WTC11 (cell line): ENCODE data around the gene SPATA19. TPM values are rescaled to one million over a fixed set of nuclear protein-coding genes. Genes with fewer than 3 reads are reported as not detected.

Experiments used
- ATAC-seq: fragments of 200-7000 bp; cut with Tn5 transposase; 2 replicates; pipeline ENCODE4 v1.10.0; 2021; ENCODE audit warnings: mild to moderate bottlenecking, moderate library complexity
- CTCF ChIA-PET: fragments of 300-600 bp; sonication (Branson Sonifier 250); formaldehyde crosslinking; loops from one replicate; lab custom pipeline; 2021; ENCODE audit warnings: antibody characterized with exemption; lab: Charles Lee
- POLR2A ChIA-PET: fragments of 350-600 bp; sonication (Branson Sonifier 250); formaldehyde crosslinking; loops from one replicate; lab custom pipeline; 2021; ENCODE audit warnings: antibody characterized with exemption; lab: Charles Lee
- DNase-seq: peaks from one replicate; pipeline ENCODE4 v3.0.0; 2021; ENCODE audit warnings: low spot score
- H3K27ac Mint-ChIP-seq: 2 replicates; pipeline ENCODE4 v1.8.0; 2021; ENCODE audit warnings: mixed read lengths
- H3K27me3 Mint-ChIP-seq: 2 replicates; pipeline ENCODE4 v1.8.0; 2021; ENCODE audit warnings: low read depth, mild to moderate bottlenecking, moderate library complexity, mixed read lengths
- H3K36me3 Mint-ChIP-seq: 2 replicates; pipeline ENCODE4 v1.8.0; 2021; ENCODE audit warnings: mixed read lengths
- H3K4me1 Mint-ChIP-seq: 2 replicates; pipeline ENCODE4 v1.8.0; 2022; ENCODE audit warnings: mixed read lengths
- H3K4me3 Mint-ChIP-seq: 2 replicates; pipeline ENCODE4 v1.8.0; 2021; ENCODE audit warnings: mild to moderate bottlenecking, moderate library complexity, mixed read lengths
- H3K9me3 Mint-ChIP-seq: 2 replicates; pipeline ENCODE4 v1.8.0; 2021; ENCODE audit warnings: mixed read lengths
- EMX1 ChIP-seq: fragments of 250-450 bp; sonication (Bioruptor Pico); IDR thresholded peaks from 2 replicates; pipeline ENCODE4 v1.8.0; 2021; ENCODE audit warnings: mild to moderate bottlenecking
- ESRRA ChIP-seq: sonication (generic); formaldehyde crosslinking; IDR thresholded peaks from 2 replicates; pipeline ENCODE4 v1.8.1; 2022; ENCODE audit warnings: mild to moderate bottlenecking, missing genetic modification reagents, borderline replicate concordance
- FOXP1 ChIP-seq: sonication (generic); formaldehyde crosslinking; IDR thresholded peaks from 2 replicates; pipeline ENCODE4 v1.8.0; 2022; ENCODE audit warnings: missing genetic modification reagents, mild to moderate bottlenecking, moderate library complexity, borderline replicate concordance
- GABPB1 ChIP-seq: sonication (generic); formaldehyde crosslinking; IDR thresholded peaks from 2 replicates; pipeline ENCODE4 v1.8.1; 2023; ENCODE audit warnings: mild to moderate bottlenecking, missing genetic modification reagents
- HMGA2 ChIP-seq: fragments of 250-450 bp; sonication (Bioruptor Pico); IDR thresholded peaks from 2 replicates; pipeline ENCODE4 v1.4.0; 2021; ENCODE audit warnings: mild to moderate bottlenecking, moderate library complexity
- JAZF1 ChIP-seq: fragments of 250-450 bp; sonication (Bioruptor Pico); IDR thresholded peaks from 2 replicates; pipeline ENCODE4 v1.9.0; 2021; ENCODE audit warnings: moderate library complexity, mild to moderate bottlenecking, inconsistent platforms
- MXD4 ChIP-seq: fragments of 250-450 bp; sonication (Bioruptor Pico); IDR thresholded peaks from 2 replicates; pipeline ENCODE4 v1.8.0; 2021; ENCODE audit warnings: mild to moderate bottlenecking, moderate library complexity, borderline replicate concordance
- OVOL2 ChIP-seq: fragments of 250-450 bp; sonication (Bioruptor Pico); IDR thresholded peaks from 2 replicates; pipeline ENCODE4 v1.9.0; 2021; ENCODE audit warnings: mild to moderate bottlenecking, borderline replicate concordance
- RELA ChIP-seq: sonication (generic); formaldehyde crosslinking; IDR thresholded peaks from 2 replicates; pipeline ENCODE4 v1.8.1; 2022; ENCODE audit warnings: missing genetic modification reagents, mild to moderate bottlenecking, borderline replicate concordance
- SOX15 ChIP-seq: fragments of 250-450 bp; sonication (Bioruptor Pico); IDR thresholded peaks from 2 replicates; pipeline ENCODE4 v1.9.0; 2021; ENCODE audit warnings: mild to moderate bottlenecking
- SP1 ChIP-seq: sonication (generic); formaldehyde crosslinking; conservative IDR thresholded peaks from 2 replicates; pipeline ENCODE4 v1.8.1; 2022; ENCODE audit warnings: missing genetic modification reagents
- TCF7 ChIP-seq: sonication (generic); formaldehyde crosslinking; IDR thresholded peaks from 2 replicates; pipeline ENCODE4 v1.8.0; 2022; ENCODE audit warnings: mild to moderate bottlenecking, low read depth, missing genetic modification reagents, moderate library complexity
- TEAD4 ChIP-seq: sonication (generic); formaldehyde crosslinking; IDR thresholded peaks from 2 replicates; pipeline ENCODE4 v1.8.0; 2022; ENCODE audit warnings: mild to moderate bottlenecking, missing genetic modification reagents
- ZBTB21 ChIP-seq: sonication (generic); formaldehyde crosslinking; IDR thresholded peaks from 2 replicates; pipeline ENCODE4 v1.8.1; 2023; ENCODE audit warnings: mild to moderate bottlenecking, missing genetic modification reagents, borderline replicate concordance
- ZNF138 ChIP-seq: sonication (generic); formaldehyde crosslinking; conservative IDR thresholded peaks from 2 replicates; pipeline ENCODE4 v1.8.1; 2022; ENCODE audit warnings: mild to moderate bottlenecking, moderate library complexity, missing genetic modification reagents
- ZNF232 ChIP-seq: sonication (generic); formaldehyde crosslinking; IDR thresholded peaks from 2 replicates; pipeline ENCODE4 v1.8.0; 2022; ENCODE audit warnings: mild to moderate bottlenecking, missing genetic modification reagents
- total RNA-seq: library from RNA; stranded (reverse); gene quantifications from 3 replicates; pipeline ENCODE4 v1.2.3, GENCODE V29; 2021
- TF ChIP-seq, protein P1 (sequence below): sonication (generic); formaldehyde crosslinking; conservative IDR thresholded peaks from 2 replicates; pipeline ENCODE4 v1.8.1; 2023; ENCODE audit warnings: mild to moderate bottlenecking, low read depth, missing genetic modification reagents, moderate library complexity
- TF ChIP-seq, protein P2 (sequence below): sonication (generic); formaldehyde crosslinking; IDR thresholded peaks from 2 replicates; pipeline ENCODE4 v1.8.1; 2023; ENCODE audit warnings: mild to moderate bottlenecking, missing genetic modification reagents
- TF ChIP-seq, protein P3 (sequence below): sonication (generic); formaldehyde crosslinking; IDR thresholded peaks from 2 replicates; pipeline ENCODE4 v1.8.1; 2023; ENCODE audit warnings: mild to moderate bottlenecking, missing genetic modification reagents
- TF ChIP-seq, protein P4 (sequence below): sonication (generic); formaldehyde crosslinking; IDR thresholded peaks from 2 replicates; pipeline ENCODE4 v1.8.0; 2022; ENCODE audit warnings: mild to moderate bottlenecking, missing genetic modification reagents
- TF ChIP-seq, protein P5 (sequence below): sonication (generic); formaldehyde crosslinking; IDR thresholded peaks from 2 replicates; pipeline ENCODE4 v1.8.0; 2022; ENCODE audit warnings: mild to moderate bottlenecking, missing genetic modification reagents
- TF ChIP-seq, protein P6 (sequence below): sonication (generic); formaldehyde crosslinking; IDR thresholded peaks from 2 replicates; pipeline ENCODE4 v1.8.0; 2023; ENCODE audit warnings: mild to moderate bottlenecking, missing genetic modification reagents
- TF ChIP-seq, protein P7 (sequence below): sonication (generic); formaldehyde crosslinking; IDR thresholded peaks from 2 replicates; pipeline ENCODE4 v1.8.0; 2023; ENCODE audit warnings: missing genetic modification reagents
- TF ChIP-seq, protein P8 (sequence below): sonication (generic); formaldehyde crosslinking; IDR thresholded peaks from 2 replicates; pipeline ENCODE4 v1.8.1; 2022; ENCODE audit warnings: low read depth, mild to moderate bottlenecking, moderate library complexity, missing genetic modification reagents, borderline replicate concordance

Gene SPATA19
- total RNA-seq, 1 experiment from 2014 or later = not detected

DNA sequence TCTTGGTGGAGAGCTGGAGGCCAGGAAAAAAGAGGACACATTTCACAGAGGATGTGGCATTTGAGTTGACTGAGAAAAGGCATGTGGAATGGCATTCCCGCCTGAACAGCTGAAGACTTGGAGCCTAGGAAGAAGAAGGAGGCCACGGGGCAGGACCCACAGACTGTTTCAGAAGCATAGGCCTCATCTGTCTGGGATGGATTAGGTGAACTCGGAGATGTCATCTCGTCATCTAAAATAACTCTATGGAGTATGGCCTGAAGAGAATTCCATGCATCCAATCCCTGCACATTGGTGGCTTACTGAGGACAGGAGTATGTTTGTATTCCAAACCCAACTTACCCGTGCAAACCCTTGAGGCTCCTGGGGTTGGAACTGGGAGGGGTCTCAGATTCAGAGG, 16.4 kb downstream of the SPATA19 start:
- CTCF ChIA-PET = interaction anchor here (1.0 to 1.1 kb wide), 2 partner anchors 37 to 253 kb away, joined by 3 read pairs; no protein-coding TSS in a partner anchor
- Mint-ChIP-seq H3K27me3 (no peaks in the 10 kb centered on the region; the same call in 1 of the 2 replicates), H3K4me3 (no peak overlapping the region)

DNA sequence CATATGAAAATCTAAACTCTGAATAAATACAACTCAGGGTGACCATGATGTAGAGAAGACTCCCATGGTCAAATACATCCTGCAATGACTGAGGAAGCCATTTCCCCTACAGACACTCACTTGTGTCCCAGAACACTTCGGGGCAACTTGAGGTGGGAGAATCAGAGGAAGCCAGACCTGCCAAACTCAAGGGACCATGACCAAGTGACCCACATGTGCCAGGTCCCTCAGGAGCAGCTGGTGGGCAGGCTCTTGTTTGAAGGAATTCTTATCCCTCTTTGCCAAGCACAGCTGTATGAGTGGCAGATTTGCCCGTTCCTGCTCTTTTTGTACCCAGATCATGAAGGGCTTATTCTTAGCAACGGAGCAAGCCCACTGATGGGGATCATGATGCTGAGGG, 17.8 kb downstream of the SPATA19 start:
- ATAC-seq = no peak
- no peaks in the 10 kb centered on the region; the same call in 1 of the 2 replicates for H3K27me3 Mint-ChIP-seq
- POLR2A ChIA-PET = no interaction called here
- peaks cover 6% of the 10 kb centered on the region; the same call in 1 of the 2 replicates for H3K4me1 Mint-ChIP-seq
- CTCF ChIA-PET = no interaction called here
- H3K9me3 Mint-ChIP-seq = no peaks in the 10 kb centered on the region
- no peak overlapping the region for H3K4me3 Mint-ChIP-seq
- H3K27ac Mint-ChIP-seq = no peak overlapping the region
- H3K36me3 Mint-ChIP-seq = no peaks in the 10 kb centered on the region
- DNase-seq = no peak
- no peak for TF ChIP-seq RELA (CRISPR knock-in tag)
- TF ChIP-seq, protein P1, sequence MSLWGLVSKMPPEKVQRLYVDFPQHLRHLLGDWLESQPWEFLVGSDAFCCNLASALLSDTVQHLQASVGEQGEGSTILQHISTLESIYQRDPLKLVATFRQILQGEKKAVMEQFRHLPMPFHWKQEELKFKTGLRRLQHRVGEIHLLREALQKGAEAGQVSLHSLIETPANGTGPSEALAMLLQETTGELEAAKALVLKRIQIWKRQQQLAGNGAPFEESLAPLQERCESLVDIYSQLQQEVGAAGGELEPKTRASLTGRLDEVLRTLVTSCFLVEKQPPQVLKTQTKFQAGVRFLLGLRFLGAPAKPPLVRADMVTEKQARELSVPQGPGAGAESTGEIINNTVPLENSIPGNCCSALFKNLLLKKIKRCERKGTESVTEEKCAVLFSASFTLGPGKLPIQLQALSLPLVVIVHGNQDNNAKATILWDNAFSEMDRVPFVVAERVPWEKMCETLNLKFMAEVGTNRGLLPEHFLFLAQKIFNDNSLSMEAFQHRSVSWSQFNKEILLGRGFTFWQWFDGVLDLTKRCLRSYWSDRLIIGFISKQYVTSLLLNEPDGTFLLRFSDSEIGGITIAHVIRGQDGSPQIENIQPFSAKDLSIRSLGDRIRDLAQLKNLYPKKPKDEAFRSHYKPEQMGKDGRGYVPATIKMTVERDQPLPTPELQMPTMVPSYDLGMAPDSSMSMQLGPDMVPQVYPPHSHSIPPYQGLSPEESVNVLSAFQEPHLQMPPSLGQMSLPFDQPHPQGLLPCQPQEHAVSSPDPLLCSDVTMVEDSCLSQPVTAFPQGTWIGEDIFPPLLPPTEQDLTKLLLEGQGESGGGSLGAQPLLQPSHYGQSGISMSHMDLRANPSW (CRISPR knock-in tag) = no peak
- TF ChIP-seq EMX1 (CRISPR knock-in tag) = no peak
- TF ChIP-seq ESRRA (CRISPR knock-in tag) = no peak
- no peak for TF ChIP-seq MXD4 (CRISPR knock-in tag)
- no peak for TF ChIP-seq ZBTB21 (CRISPR knock-in tag)
- TF ChIP-seq, protein P2, sequence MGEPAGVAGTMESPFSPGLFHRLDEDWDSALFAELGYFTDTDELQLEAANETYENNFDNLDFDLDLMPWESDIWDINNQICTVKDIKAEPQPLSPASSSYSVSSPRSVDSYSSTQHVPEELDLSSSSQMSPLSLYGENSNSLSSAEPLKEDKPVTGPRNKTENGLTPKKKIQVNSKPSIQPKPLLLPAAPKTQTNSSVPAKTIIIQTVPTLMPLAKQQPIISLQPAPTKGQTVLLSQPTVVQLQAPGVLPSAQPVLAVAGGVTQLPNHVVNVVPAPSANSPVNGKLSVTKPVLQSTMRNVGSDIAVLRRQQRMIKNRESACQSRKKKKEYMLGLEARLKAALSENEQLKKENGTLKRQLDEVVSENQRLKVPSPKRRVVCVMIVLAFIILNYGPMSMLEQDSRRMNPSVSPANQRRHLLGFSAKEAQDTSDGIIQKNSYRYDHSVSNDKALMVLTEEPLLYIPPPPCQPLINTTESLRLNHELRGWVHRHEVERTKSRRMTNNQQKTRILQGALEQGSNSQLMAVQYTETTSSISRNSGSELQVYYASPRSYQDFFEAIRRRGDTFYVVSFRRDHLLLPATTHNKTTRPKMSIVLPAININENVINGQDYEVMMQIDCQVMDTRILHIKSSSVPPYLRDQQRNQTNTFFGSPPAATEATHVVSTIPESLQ (CRISPR knock-in tag) = no peak
- TF ChIP-seq OVOL2 (CRISPR knock-in tag) = no peak
- no peak for TF ChIP-seq TEAD4 (CRISPR knock-in tag)

More for the DNA sequence above, 16.4 kb downstream of the SPATA19 start:
- Mint-ChIP-seq H3K36me3 (no peaks in the 10 kb centered on the region), H3K9me3 (no peaks in the 10 kb centered on the region), H3K4me1 (peaks cover 8% of the 10 kb centered on the region; the same call in 1 of the 2 replicates), H3K27ac (no peak overlapping the region)
- DNase-seq (no peak), ATAC-seq (no peak)
- POLR2A ChIA-PET = no interaction called here
- TF ChIP-seq HMGA2 (CRISPR knock-in tag) (no peak), ZNF138 (no peak), ZBTB21 (CRISPR knock-in tag) (no peak), FOXP1 (no peak), SP1 (no peak), ZNF232 (no peak), SOX15 (CRISPR knock-in tag) (no peak), TCF7 (CRISPR knock-in tag) (no peak), GABPB1 (CRISPR knock-in tag) (no peak), JAZF1 (CRISPR knock-in tag) (no peak)
- TF ChIP-seq, protein P3, sequence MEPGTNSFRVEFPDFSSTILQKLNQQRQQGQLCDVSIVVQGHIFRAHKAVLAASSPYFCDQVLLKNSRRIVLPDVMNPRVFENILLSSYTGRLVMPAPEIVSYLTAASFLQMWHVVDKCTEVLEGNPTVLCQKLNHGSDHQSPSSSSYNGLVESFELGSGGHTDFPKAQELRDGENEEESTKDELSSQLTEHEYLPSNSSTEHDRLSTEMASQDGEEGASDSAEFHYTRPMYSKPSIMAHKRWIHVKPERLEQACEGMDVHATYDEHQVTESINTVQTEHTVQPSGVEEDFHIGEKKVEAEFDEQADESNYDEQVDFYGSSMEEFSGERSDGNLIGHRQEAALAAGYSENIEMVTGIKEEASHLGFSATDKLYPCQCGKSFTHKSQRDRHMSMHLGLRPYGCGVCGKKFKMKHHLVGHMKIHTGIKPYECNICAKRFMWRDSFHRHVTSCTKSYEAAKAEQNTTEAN = no peak
- TF ChIP-seq, protein P4, sequence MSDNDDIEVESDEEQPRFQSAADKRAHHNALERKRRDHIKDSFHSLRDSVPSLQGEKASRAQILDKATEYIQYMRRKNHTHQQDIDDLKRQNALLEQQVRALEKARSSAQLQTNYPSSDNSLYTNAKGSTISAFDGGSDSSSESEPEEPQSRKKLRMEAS (CRISPR knock-in tag) = no peak
- TF ChIP-seq, protein P5, sequence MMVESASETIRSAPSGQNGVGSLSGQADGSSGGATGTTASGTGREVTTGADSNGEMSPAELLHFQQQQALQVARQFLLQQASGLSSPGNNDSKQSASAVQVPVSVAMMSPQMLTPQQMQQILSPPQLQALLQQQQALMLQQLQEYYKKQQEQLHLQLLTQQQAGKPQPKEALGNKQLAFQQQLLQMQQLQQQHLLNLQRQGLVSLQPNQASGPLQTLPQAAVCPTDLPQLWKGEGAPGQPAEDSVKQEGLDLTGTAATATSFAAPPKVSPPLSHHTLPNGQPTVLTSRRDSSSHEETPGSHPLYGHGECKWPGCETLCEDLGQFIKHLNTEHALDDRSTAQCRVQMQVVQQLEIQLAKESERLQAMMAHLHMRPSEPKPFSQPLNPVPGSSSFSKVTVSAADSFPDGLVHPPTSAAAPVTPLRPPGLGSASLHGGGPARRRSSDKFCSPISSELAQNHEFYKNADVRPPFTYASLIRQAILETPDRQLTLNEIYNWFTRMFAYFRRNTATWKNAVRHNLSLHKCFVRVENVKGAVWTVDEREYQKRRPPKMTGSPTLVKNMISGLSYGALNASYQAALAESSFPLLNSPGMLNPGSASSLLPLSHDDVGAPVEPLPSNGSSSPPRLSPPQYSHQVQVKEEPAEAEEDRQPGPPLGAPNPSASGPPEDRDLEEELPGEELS (CRISPR knock-in tag) = no peak
- TF ChIP-seq, protein P6, sequence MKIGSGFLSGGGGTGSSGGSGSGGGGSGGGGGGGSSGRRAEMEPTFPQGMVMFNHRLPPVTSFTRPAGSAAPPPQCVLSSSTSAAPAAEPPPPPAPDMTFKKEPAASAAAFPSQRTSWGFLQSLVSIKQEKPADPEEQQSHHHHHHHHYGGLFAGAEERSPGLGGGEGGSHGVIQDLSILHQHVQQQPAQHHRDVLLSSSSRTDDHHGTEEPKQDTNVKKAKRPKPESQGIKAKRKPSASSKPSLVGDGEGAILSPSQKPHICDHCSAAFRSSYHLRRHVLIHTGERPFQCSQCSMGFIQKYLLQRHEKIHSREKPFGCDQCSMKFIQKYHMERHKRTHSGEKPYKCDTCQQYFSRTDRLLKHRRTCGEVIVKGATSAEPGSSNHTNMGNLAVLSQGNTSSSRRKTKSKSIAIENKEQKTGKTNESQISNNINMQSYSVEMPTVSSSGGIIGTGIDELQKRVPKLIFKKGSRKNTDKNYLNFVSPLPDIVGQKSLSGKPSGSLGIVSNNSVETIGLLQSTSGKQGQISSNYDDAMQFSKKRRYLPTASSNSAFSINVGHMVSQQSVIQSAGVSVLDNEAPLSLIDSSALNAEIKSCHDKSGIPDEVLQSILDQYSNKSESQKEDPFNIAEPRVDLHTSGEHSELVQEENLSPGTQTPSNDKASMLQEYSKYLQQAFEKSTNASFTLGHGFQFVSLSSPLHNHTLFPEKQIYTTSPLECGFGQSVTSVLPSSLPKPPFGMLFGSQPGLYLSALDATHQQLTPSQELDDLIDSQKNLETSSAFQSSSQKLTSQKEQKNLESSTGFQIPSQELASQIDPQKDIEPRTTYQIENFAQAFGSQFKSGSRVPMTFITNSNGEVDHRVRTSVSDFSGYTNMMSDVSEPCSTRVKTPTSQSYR = no peak
- TF ChIP-seq, protein P7, sequence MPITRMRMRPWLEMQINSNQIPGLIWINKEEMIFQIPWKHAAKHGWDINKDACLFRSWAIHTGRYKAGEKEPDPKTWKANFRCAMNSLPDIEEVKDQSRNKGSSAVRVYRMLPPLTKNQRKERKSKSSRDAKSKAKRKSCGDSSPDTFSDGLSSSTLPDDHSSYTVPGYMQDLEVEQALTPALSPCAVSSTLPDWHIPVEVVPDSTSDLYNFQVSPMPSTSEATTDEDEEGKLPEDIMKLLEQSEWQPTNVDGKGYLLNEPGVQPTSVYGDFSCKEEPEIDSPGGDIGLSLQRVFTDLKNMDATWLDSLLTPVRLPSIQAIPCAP (CRISPR knock-in tag) = no peak
- TF ChIP-seq, protein P8, sequence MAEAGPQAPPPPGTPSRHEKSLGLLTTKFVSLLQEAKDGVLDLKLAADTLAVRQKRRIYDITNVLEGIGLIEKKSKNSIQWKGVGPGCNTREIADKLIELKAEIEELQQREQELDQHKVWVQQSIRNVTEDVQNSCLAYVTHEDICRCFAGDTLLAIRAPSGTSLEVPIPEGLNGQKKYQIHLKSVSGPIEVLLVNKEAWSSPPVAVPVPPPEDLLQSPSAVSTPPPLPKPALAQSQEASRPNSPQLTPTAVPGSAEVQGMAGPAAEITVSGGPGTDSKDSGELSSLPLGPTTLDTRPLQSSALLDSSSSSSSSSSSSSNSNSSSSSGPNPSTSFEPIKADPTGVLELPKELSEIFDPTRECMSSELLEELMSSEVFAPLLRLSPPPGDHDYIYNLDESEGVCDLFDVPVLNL = no peak
